Measurements from ENCODE around the gene PHF2.

The PHF2 gene

DNA sequence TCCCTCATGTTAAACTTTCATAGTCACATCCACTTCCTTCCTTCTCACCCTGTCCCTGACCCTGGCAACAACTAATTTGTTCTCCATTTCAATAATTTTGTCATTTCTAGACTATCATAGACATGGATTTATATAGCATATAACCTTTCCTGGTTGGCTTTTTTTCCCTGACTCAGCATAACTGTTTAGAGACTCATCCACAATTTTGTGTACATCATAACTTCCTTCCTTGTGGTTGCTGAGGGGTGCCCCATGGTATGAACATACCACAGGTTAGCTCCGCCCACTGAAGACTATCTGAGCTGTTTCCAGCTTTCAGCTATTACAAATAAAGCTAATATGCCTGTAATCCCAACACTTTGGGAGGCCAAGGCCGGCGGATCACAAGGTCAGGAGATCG lies 137.3 kb downstream of the PHF2 start:
- DNase-seq: no peak

DNA sequence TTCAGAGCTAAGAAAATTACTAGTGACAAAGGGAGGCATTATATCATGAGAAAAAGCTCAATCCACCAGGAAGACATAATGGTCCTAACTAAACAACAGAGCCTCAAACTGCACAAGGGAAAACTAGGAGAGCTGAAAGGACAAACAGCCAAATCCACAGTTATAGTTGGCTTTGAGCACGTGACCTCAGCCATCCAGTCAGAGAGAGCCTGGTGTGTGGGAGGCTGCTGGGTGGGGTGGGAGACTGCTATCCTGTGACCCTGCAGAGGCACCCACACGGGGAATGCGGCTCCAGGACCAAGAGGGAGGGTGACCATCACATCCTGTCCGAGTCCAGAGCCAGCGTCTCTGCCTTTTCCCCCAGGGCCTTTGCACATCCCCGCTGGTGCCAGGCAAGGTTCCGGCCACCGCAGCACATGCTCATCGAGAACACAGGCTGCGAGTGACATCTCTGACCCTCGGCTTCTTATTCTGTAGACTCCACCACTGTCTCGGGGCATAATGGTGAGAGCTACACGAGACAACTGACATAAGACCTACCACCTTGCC lies 145.1 kb downstream of the PHF2 start:
- DNase-seq: no peak

DNA sequence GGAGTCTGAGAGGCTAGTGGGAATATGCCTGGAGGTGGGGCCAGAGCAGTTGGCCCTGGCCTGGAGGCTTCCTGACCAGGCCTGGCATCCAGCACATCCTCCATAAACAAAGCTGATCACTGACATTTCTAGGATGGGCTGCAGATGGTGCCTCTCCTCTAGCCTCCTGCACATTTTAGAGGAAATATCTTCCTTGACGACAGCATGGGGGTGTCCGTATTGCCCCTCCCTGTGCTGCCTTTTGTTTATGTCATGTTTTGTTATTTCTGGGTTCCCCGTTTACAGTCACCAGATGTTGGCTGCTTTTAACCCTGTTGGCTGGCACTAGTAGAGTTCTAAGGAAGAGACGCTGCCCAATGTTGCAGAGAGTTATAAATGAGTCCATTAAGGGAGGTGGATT lies 148.5 kb downstream of the PHF2 start:
- no peak for DNase-seq

DNA sequence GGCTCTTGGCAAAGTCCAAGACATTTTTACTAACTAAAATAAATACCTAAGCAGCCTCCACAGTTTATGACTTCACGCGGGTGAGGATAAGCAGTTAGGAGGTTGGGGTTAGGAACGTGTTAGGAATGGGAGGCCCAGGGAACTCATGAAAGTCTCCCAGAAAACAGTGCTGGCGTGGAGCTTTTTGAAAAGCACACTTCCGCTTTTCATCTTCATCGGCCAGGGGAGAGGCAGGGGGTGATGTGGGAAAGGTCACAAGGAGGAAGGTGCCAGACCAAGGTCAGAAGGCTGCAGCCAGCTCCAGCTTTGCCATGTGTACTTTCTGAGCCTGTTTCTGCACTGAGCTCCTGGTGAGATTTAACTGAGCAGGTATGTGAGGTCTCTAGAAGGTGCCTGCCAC lies 149.0 kb downstream of the PHF2 start:
- no peak for DNase-seq

DNA sequence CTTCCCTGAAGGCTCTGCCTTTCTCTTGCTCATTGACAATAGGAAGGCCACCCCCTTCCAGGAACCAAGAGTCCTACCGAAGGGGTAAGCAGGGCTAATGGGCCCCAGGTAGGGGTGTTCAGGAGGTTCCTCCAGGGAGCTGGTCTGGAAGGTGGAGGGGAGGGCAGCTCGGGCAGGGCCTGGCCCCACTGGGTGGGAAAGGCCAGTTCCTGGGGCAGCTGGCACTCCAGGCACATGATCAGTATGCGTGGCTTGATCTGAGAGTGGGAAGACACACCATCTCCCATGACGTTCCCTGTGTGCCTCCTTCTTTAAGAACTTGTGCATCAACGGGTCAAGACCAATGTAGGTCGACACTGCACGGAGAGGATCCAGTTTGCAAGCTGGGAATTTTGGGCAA lies 149.8 kb downstream of the PHF2 start:
- no peak for DNase-seq

Measured in NCI-H748 treated with DMSO at 0.1 percent for 48 hours (cell line).